ENCODE results near the gene IL11.
A peak's percentile ranks its signal among the peaks of the same experiment; 100 is the strongest.

The IL11 gene

GRCh38 chr19:55372316-55373081, 2.2 kb upstream of the IL11 start:
- DNase-seq (ENCODE audit: low spot score): no peak

- no peak for DNase-seq (ENCODE audit: low spot score)
Observed at GRCh38 chr19:55369653-55370304, 484 bp downstream of the IL11 start.

- no peak for DNase-seq (ENCODE audit: low spot score)
Observed at GRCh38 chr19:55368701-55369563, 1.3 kb downstream of the IL11 start.

GRCh38 chr19:55368106-55368505, 2.2 kb downstream of the IL11 start:
- DNase-seq (ENCODE audit: low spot score): no peak

GRCh38 chr19:55366790-55367189, 3.5 kb downstream of the IL11 start:
- DNase-seq (ENCODE audit: low spot score): no peak

- DNase-seq (ENCODE audit: low spot score): no peak
Observed at GRCh38 chr19:55365964-55366363, 4.3 kb downstream of the IL11 start.

GRCh38 chr19:55365245-55365644, 5.0 kb downstream of the IL11 start:
- no peak for DNase-seq (ENCODE audit: low spot score)

- DNase-seq (ENCODE audit: low spot score): no peak
Observed at GRCh38 chr19:55362990-55363716, 7.1 kb downstream of the IL11 start, which contains the start of gene GARIN5B. TSS of gene GARIN5B (minus strand) at chr19:55363260. CDS start at chr19:55363066, 194 bp downstream.

GRCh38 chr19:55362174-55362989, 7.9 kb downstream of the IL11 start:
- DNase-seq (ENCODE audit: low spot score): no peak

GRCh38 chr19:55360902-55361301, 9.4 kb downstream of the IL11 start:
- DNase-seq (ENCODE audit: low spot score): no peak

- DNase-seq (ENCODE audit: low spot score): no peak
Observed at GRCh38 chr19:55358943-55359908, 11.0 kb downstream of the IL11 start.

- DNase-seq (ENCODE audit: low spot score): no peak
Observed at GRCh38 chr19:55358493-55358892, 11.8 kb downstream of the IL11 start.

GRCh38 chr19:55355213-55355821, 14.9 kb downstream of the IL11 start:
- no peak for DNase-seq (ENCODE audit: low spot score)

- DNase-seq (ENCODE audit: low spot score): no peak
Observed at GRCh38 chr19:55354698-55355212, 15.5 kb downstream of the IL11 start, which contains the start of gene COX6B2. TSS of gene COX6B2 (minus strand) at chr19:55354719. CDS start at chr19:55354521, 198 bp downstream.

GRCh38 chr19:55353803-55354697, 16.2 kb downstream of the IL11 start:
- DNase-seq (ENCODE audit: low spot score): peak; percentile 73

GRCh38 chr19:55353356-55353802, 16.9 kb downstream of the IL11 start:
- DNase-seq (ENCODE audit: low spot score): no peak

- DNase-seq (ENCODE audit: low spot score): no peak
Observed at GRCh38 chr19:55352549-55353145, 17.6 kb downstream of the IL11 start.
